Stimulated activated CD8-positive, alpha-beta memory T cell treated with anti-CD3 and anti-CD28 coated beads, Interleukin-2, amount 100 ng/mL, for 48 hours (primary cell): ENCODE measurements around the gene NR1D2.
A peak's percentile ranks its signal among the peaks of the same experiment; 100 is the strongest.

Source experiments
- DNase-seq, 2 donors: peaks; one replicate each; pipeline ENCODE4 v3.0.0-alpha.2; 2020; ENCODE audit warnings: low read depth in 2 of 2

The NR1D2 gene

DNA sequence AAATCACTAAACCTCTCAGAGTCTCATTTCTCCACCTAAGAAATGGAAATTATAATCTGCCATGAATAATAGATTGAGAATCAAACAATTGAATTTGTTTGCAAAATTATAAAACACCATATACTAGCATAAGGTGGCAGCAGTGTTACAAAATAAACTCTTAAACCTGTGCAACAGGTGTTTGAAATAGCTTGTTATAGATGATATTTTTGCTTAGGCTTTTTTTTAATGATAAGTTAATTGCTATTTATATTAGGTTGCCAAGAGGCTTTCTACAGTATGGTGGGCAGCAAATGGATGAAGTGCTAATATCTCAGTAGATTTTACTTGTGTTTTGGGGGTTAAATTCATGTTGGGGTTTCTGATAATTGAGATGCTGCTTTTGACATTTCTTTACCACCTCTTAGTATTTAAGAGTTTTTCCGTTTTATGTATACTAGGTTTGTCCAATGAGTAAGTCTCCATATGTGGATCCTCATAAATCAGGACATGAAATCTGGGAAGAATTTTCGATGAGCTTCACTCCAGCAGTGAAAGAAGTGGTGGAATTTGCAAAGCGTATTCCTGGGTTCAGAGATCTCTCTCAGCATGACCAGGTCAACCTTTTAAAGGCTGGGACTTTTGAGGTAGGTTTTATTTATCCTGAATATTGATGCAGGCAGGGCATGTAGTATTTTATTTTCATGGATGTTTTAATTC lies 19.6 kb downstream of the NR1D2 start:
- no peak for DNase-seq

DNA sequence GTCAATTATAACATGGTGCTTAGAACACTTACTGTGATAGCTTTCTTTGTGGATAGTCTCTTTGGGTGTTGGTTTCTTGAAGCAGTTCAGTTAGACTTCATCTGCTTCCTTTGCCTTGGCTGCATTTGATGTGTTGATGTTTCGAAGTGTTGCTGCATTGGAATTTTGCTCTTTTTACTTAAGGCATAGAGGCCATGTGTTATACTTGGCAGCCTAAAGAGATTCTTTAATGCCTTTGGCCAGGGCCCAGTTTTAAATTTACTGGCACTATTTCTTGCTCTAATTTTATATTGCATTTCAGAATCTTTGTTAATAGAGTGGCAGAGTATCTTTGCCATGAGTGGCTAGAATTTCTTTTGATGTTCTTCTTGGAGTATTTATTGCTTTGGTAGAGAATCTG lies 21.2 kb downstream of the NR1D2 start:
- no peak for DNase-seq

DNA sequence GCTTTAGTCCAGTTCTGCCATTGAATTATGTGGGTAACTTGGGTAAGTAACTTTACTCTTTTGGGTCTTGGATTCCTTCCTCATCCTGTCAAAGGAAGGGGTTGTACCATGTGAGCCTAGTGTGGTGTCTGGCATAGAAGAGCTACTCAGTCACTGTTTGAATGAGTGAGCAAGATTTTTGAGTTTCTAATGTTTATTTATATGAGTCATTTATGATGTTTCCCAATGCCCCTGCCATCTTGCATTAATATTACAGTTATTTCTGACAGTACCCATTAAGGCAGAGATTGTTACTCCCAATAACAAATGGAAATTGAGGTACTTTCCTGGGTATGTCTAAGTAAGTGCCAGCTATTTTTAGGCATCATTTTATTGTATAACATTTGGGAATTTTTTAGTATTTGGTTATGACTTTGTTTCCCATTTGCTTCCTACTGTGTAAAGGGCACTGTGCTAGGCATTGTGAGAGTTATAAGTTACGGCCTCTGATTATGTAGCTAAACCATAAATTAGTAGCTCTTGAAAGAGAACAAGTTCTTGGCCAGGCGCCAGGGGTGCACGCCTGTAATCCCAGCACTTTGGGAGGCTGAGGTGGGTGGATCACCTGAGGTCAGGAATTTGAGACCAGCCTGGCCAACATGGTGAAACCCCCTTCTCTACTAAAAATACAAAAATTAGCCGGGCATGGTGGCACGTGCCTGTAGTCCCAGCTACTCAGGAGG lies 23.5 kb downstream of the NR1D2 start:
- DNase-seq: no peak

DNA sequence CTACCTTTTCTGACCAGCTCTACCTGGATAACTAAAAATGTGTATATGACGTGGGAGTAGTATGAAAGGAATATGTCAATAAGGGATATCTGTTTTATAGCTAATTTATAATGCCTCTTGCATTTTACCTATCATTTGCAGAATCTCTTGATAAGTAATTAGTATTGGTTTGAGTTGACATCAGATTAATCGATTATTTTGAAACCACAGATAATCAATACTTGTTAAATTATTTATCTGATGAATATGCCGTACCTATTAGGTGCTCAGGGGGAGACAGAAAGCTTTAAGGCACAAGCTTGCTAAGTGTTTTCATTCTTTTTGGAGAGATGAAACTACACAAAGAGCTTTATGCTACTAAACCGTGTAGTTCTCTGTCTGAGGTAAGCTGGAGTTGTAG lies 24.3 kb downstream of the NR1D2 start:
- DNase-seq: no peak

DNA sequence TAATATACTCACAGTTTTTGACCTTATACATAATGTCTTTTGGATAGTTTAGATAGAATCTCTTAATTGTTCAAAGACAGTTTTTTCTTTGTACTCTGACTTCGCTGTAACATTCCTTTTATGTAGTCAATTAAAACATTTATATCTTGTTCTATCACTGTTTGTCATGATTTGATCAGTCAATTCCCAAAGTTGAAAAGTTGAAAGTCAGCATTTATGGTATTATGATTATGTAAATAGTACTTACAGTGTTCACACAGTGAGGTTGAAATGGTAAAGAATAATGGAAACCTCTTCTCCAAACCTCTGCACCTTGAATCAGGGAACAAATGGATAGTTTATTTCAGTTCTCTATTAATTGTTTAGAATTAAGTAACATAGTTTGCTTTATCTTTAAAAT lies 26.6 kb downstream of the NR1D2 start:
- no peak for DNase-seq

DNA sequence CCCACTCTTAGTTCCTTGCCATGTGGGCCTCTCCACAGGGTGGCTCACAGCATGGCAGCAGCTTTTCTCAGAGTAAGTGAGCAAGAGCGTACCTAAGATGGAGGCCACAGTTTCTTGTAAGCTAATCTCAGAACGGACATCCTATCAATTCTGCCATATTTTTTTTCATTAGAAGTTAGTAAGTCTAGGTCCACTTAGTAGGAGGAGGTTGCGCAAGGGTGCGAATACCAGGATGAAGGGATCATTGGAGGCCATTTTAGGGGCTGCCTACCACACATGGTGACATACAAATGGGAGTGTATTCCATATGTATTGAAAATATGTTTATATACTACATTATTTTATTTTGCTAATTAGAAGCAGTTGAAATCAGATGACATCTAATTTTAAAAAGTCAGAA lies 31.5 kb downstream of the NR1D2 start:
- no peak for DNase-seq

DNA sequence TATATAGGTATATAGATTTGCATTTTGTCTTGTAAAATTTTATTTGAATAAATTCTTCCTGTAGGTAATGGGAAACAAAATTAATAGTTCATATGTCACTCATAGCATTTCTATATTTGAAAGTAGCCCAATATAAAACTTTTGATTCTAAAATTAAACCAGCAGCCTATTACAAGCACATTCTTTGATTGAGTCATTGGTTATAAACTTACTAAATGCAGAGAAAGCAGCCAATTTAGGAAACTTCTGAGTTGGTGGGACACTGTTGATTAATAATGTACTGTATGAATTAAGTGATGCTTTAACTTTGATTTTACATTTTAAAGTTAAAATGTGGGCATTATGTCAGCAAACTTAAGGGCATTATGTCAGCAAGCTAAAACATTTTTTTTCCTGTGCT lies 34.5 kb downstream of the NR1D2 start:
- DNase-seq: no peak

DNA sequence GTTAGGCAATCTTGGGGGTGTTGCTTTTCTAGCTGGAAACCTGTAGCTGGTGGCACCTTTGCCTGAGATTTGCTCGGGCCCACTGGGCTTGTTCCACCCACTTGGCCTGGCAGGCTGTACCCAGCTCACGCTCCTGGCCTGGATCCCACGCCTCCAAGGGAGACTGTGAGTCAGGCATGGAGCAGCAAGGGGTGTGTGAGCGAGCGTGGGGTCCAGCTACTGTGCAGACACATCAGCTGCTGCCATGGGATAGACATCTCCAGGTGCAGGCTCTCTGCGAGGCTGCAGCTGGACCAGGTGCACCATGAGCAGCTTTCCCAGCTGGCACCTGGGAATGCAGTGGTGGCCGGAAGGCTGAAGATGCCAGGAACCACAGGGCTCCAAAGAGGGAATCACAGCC lies 36.0 kb downstream of the NR1D2 start:
- no peak for DNase-seq

DNA sequence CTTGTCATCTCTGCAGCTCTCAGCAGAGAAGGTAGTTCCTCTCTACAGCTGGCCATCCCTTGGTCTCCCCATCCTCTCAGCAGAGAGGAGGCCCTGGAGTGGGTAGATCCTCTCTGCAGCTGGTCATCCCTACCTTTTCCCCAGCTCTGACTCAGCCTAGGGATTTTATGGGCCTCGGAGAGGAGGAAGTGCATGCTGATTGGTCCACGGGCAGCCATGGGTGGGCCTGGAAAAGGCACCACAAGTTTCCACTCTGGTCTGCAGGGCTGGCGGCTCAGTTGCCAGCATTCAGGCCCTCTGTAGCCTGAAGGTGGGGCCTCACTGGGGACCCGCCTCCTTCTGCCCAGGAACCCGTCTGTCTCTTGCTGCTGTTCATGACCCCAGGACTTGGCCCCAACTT lies 36.9 kb downstream of the NR1D2 start:
- no peak for DNase-seq

DNA sequence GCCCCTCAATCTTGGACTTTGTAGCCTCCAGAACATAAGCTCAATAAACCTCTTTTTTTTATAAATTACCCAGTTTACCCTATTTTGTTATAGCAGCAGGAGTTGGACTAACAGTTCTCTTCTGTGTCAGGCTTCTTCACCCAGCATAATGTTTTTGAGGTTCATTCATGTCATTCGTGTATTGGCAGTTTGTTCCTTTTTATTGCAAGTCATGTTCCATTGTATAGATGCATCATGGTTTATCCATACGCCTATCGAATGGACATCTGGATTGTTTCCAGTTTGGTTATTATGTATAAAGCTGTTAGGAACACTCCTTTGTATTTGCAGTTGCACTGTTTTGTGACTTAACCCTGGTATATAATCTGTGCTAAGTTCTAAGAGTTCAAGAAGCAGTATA lies 39.8 kb downstream of the NR1D2 start:
- no peak for DNase-seq

DNA sequence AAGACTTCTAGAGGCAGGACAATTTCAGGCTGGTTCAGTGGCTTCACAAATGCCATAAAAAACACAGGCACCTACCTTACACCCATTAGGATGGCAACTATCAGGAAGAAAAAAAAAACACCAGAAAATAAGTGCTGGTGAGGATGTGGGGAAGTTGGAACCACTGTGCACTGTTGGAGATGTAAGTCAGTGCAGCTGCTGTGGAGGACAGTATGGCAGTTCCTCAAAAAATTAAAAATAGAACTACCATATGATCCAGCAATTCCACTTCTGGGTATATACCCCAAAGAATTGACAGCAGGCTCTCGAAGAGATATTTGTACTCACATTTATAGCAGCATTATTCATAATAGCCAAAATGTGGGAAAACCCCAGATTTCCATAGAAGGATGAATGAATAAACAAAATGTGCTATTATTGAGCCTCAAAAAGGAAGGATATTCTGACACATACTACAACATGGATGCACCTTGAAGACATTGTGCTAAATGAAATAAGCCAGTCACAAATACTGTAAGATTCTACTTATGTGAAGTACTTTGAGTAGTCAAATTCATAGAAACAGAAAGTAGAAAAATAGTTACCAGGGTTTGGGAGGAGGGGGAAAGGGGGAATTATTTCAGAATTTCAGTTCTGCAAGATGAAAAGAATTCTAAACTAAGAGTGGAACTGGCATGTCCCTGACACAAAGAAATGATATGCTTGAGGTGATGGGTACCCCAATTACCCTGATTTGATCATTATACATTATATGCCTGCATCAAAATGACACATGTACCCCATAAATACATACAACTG lies 40.9 kb downstream of the NR1D2 start:
- no peak for DNase-seq

DNA sequence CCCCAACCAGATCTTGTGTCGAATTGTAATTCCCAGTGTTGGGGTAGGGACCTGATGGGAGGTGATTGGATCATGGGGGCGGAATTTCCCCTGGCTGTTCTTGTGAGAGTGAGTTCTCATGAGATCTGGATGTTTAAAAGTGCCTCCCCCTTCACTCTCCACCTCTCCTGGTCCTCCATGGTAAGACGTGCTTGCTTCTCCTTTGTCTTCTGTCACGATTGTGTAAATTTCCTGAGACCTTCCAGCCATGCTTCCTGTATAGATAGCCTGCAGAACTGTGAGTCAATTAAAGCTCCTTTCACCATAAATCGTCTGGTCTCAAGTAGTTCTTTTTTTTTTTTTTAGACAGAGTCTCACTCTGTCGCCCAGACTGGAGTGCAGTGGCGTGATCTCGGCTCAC lies 42.3 kb downstream of the NR1D2 start:
- no peak for DNase-seq

DNA sequence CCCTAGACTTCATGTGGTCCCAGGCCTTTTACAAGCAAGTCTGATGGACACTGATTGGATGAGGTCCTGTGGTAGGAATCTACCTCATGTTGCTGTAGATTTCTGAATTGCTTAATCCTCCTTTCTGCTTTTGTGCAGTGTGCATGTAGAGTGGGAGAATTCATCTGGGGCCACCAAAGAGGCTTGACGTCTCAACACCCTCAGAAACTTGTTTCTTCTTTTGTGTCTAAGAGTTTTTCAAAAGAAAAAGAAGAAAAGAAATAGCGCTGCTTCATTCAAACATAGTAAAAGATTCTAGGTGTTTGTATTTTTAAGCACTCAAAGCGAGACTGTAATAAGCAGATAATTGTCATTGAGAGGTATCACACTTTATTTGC lies 46.2 kb downstream of the NR1D2 start:
- DNase-seq: no peak

DNA sequence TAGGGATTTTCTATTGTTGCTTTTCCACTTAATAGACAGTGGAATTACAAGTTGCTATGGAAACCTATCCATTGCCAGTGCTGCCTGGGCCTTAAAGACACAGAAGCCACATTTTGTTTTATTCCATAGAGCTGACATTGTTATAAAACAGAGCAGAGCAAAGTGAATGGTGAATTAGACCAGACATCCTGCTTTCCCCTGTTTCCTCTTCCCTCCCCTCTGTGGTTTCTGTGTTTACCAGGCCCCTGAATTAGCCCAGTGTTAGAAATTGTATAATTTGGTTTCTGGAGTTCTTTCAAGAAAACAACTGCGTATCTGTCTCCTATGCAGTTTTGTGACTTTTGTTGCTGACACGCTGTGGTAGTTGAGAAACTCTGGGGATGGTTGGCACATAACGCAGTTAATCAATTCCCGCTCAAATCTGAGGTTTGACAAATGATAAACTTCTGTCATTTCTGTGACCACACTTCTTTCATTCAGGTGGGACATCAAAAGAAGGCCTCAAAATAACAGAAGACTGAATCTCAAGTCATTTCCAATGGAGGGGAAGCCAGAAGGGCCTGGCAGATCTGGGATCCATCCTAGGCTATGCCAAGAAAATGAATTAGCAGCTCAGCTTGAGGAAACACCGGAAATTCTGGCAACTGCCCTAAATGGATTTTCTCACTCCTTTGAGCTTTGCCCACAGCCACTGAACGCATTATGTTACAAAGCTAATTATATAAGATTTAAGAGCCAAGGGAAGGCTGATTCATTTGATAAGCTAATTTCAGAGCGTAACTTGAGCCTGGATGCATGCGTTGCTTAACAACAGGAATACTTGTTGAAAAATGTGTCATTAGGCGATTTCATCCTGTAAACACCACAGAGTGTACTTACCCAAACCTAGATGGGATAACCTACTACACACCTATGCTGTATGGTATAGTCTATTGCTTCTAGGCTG lies 46.9 kb downstream of the NR1D2 start:
- DNase-seq: no peak

DNA sequence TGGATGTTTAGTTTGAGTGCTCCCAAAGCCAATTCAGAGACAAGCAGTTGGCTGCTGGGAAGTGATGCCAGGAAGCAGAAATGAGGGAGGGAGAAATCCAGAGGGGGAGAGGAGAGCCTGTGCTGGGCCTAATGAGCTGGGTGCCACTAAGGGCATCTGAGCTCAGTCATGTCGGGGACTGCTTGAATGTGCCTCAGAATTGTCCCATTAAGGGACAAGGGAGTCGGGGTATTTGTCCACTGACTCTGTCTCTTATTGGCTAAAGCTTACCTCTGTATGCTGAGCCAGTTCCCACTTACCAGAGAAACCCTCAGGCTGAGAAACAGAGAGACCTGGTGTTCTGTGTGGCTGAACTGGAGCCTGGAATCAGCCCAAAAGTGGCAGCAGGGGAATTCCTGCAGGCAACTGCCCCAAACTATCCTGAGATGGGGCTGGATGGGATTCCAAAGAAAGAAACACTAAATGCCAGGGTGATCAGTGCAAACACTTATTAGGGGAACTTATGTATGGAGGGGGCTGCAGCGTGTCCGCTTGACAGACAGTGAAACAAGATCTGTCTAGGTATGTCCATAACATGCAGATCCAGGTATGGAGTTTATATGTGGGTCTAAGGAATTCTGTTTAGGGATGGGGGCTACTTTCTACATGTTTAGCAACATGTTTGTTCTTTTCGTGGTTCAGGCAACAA lies 48.6 kb downstream of the NR1D2 start:
- DNase-seq: no peak

DNA sequence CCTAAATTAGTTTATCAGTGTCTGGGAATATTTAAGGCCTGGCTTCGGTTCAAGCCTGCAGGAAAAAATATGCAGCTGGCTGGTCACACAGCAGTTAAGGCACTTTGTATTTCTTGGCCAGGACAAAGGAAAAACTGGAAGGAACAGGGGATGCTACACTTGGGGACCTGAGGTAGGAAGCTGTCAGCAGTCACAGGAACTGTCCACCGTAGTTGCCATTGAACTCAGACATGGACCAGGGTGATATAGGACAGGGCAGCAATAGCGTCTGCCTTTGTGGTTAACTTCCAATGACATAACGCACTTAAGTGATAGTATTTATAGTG lies 49.1 kb downstream of the NR1D2 start:
- DNase-seq: no peak

DNA sequence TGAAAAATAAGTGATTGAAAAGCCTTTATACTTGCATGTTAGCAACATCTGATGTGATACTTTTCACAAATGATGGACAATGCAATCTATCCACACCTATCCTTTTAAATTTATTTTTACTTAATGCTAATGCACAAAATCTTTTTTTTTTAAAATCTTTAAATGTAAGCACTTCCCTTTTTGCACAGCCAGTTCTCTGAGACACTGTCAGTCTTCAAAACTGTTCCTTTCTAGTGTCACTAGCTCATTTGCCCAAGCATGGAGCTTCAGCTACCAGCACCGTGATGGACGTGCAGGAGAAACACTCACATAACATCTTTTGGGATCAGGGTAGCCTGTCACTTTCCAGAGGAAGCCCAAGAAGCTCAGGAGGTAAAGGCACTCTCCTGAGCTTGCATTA lies 50.1 kb downstream of the NR1D2 start:
- no peak for DNase-seq

DNA sequence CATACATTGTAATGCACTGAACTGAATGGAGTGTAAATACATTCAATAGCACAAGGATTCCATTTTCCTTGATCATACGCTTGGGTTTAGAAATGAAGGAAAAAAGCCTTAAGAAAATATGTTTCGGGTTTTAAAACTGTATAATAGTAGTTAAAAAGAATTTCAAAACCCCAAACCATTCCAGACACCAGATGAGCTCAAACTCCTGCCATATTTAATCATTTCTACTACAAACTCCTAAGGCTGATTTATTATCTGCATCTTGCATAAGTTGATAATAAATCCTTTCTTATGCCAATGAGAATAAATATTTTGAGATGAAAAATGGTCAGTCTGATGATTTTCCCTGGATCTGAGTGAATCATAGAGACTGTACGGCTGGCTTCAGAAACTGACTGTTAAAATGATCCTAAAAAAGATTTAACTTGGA lies 51.0 kb downstream of the NR1D2 start:
- no peak for DNase-seq

DNA sequence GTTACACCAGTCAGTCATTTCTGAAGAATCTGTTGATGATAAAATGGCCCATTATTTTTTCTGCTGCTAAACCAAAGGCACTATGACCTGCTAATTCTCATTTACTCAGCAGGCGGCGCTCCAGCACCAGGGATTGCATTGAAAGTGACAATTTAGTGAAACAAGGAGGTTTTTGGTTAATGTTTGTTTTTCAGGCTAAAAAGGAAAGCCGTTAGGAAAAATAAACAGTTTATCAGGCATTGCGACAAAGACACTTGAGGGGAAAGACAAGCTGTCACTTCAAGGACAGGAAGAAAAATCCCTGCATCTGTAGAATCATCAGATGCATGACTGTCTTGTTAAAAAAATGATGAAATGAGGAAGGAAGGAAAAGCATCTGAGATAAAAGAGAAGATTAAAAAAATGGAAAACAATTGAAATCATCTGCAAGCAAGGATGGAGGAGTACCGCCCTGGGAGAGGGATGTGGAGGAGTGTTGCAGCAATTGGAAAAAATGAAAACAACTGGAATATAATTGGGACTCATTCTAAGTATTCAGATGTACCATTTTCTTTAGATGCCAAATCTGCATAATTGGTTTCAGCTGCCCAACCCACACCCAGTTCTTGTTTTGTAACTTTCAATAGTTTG lies 54.0 kb downstream of the NR1D2 start:
- DNase-seq: peak; percentile 52 to 64

DNA sequence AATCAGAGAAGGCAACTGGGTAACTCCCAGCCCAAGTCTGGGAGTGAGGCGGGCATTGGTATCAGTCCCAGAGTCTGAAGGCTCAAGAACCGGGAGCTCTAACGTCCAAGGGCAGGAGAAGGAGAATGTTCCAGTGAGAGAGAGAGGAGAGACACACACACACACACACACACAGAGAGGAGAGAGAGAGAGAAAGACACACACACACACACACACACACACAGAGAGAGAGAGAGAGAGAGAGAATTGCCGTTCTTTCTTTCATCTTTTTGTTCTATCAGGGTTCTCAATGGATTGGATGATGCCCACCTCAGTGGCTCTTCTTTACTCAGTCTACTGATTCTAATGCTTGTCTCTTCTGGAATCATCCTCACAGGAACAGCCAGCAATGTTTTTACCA lies 57.0 kb downstream of the NR1D2 start:
- DNase-seq: no peak

DNA sequence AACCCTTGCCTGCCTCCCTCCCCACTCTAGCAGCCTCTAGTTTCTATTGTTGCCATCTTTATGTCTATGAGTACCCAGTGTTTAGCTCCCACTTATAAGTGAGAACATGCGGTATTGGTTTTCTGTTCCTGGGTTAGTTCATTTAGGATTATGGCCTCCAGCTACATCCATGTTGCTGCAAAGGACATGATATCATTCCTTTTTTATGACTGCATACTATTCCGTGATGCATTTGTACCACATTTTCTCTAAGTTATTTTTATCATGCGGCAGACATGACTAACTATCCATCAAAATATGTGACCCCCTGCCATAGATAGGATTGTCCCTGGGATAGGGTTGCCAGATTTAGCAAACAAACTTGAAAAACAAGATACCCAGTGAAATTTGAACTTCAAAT lies 58.4 kb downstream of the NR1D2 start:
- DNase-seq: no peak
